SJSA1 (cell line): ENCODE measurements around the gene SPOCK1. TPM values are rescaled to one million over a fixed set of nuclear protein-coding genes. Genes with fewer than 3 reads are reported as not detected.
A peak's percentile ranks its signal among the peaks of the same experiment; 100 is the strongest.

Experiments used
- DNase-seq, 2 experiments: peaks; one replicate each; pipeline ENCODE4 v3.0.0-alpha.2; 2015 to 2020; ENCODE audit warnings: low spot score in 2 of 2, low read depth in 1 of 2
- H3K27ac ChIP-seq: fragments of 250-450 bp; sonication (Bioruptor Pico); 2 replicates; pipeline ENCODE4 v1.5.1; 2020; ENCODE audit warnings: mild to moderate bottlenecking, moderate library complexity
- H3K27me3 ChIP-seq: fragments of 250-450 bp; sonication (Bioruptor Pico); replicated peaks from 2 replicates; pipeline ENCODE4 v1.5.1; 2020; ENCODE audit warnings: mild to moderate bottlenecking, moderate library complexity
- H3K36me3 ChIP-seq: fragments of 250-450 bp; sonication (Bioruptor Pico); 2 replicates; pipeline ENCODE4 v1.5.1; 2020; ENCODE audit warnings: mild to moderate bottlenecking
- H3K4me1 ChIP-seq: fragments of 250-450 bp; sonication (Bioruptor Pico); replicated peaks from 2 replicates; pipeline ENCODE4 v1.6.1; 2021; ENCODE audit warnings: mild to moderate bottlenecking
- H3K4me3 ChIP-seq: fragments of 250-450 bp; sonication (Bioruptor Pico); 2 replicates; pipeline ENCODE4 v1.5.1; 2020; ENCODE audit warnings: mild to moderate bottlenecking
- H3K9me3 ChIP-seq: fragments of 250-450 bp; sonication (Bioruptor Pico); replicated peaks from 2 replicates; pipeline ENCODE4 v1.5.1; 2020; ENCODE audit warnings: mild to moderate bottlenecking
- total RNA-seq: library from RNA; depleted of rRNA; stranded (reverse); fragments of >200 nt; shearing (Covaris generic); gene quantifications from 2 replicates; pipeline ENCODE4 v1.2.3, GENCODE V29; 2014

Gene SPOCK1
- total RNA-seq, 1 experiment from 2014 or later, result 0.95 TPM

GRCh38 chr5:137487600-137487999, 11.5 kb downstream of the SPOCK1 start:
- no peak for DNase-seq

GRCh38 chr5:137486707-137487106, 12.4 kb downstream of the SPOCK1 start:
- peaks cover 2% of the 10 kb centered on the region; the same call in 1 of the 2 replicates for H3K9me3 ChIP-seq
- no peak overlapping the region for H3K27ac ChIP-seq
- no peaks in the 10 kb centered on the region for H3K36me3 ChIP-seq
- no peak for DNase-seq
- H3K4me1 ChIP-seq, result no peaks in the 10 kb centered on the region
- H3K27me3 ChIP-seq, result no peaks in the 10 kb centered on the region
- H3K4me3 ChIP-seq, result no peak overlapping the region

More at GRCh38 chr5:137487600-137487999, 11.5 kb downstream of the SPOCK1 start:
- Histone ChIP-seq H3K4me1 (no peaks in the 10 kb centered on the region), H3K27me3 (no peaks in the 10 kb centered on the region), H3K36me3 (no peaks in the 10 kb centered on the region), H3K4me3 (no peak overlapping the region), H3K27ac (no peak overlapping the region), H3K9me3 (peaks cover 2% of the 10 kb centered on the region; the same call in 1 of the 2 replicates)

GRCh38 chr5:137481596-137481995, 17.5 kb downstream of the SPOCK1 start:
- no peaks in the 10 kb centered on the region; the same call in 1 of the 2 replicates for H3K9me3 ChIP-seq
- no peak overlapping the region for H3K27ac ChIP-seq
- H3K4me1 ChIP-seq, result no peaks in the 10 kb centered on the region
- H3K27me3 ChIP-seq, result no peaks in the 10 kb centered on the region
- no peak for DNase-seq
- no peak overlapping the region for H3K4me3 ChIP-seq
- no peaks in the 10 kb centered on the region for H3K36me3 ChIP-seq

- no peaks in the 10 kb centered on the region for H3K27me3 ChIP-seq
- H3K9me3 ChIP-seq, result no peaks in the 10 kb centered on the region
- no peaks in the 10 kb centered on the region for H3K36me3 ChIP-seq
- no peak overlapping the region for H3K4me3 ChIP-seq
- H3K4me1 ChIP-seq, result no peaks in the 10 kb centered on the region
- DNase-seq, result no peak
- H3K27ac ChIP-seq, result no peak overlapping the region
These were observed 21.1 kb downstream of the SPOCK1 start for GRCh38 chr5:137478043-137478442.

DNA sequence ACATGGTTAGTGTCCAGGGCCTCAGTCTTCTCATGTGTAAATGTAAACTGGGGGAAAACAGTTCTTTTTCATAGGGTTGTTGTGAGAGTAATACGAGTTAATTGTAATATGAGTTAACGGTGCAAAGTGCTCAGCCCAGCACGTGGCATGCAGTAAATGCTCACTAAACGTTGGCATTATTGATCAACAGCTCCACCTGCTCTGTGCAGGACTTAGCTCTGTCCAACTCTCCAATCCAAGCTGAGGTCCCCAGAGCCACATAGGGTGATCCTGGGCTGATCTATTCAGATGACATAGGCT, 28.3 kb downstream of the SPOCK1 start:
- Histone ChIP-seq H3K27ac (no peak overlapping the region), H3K4me1 (peaks cover 16% of the 10 kb centered on the region), H3K36me3 (no peaks in the 10 kb centered on the region), H3K27me3 (no peaks in the 10 kb centered on the region), H3K4me3 (no peak overlapping the region), H3K9me3 (no peaks in the 10 kb centered on the region)
- DNase-seq, result no peak

DNA sequence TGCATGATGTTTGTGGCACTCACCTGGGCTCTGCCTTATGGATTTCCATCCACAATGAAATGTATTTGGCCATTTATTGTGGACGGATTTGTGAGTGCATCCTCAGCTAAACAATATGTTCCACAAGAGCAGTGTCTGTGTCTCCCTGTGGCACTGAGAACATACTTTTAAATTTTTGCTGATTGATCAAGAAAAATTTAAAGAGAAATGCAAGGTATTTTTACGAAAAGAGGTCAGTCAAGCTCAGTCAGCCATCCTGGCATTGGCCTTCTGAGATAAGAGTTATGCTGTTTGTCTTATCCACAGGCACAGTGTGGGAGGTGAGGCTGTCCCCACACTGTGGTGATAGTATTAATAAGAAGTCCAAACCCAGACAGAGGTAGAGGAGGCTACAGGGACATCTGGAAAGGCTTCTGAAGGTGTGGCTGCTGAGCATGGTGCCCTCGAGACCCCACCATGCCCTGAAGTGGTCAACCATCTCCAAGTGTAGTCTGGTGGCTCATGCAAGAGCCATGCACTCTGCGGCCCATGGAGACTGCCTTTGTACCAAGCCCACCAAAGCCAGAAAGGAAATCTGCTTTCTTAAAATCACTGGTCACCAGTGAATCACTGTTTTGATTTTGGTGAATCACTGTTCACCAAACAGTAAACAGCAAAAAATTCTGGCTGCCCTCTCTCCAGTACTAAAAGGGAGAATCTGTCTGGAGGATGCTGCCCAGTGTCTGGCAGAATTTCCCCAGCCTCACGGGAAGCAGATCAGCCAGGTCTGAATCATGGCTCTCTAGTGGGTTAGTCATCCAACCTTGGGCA, 28.8 kb downstream of the SPOCK1 start:
- no peaks in the 10 kb centered on the region for H3K27me3 ChIP-seq
- H3K36me3 ChIP-seq, result no peaks in the 10 kb centered on the region
- no peak overlapping the region for H3K27ac ChIP-seq
- no peaks in the 10 kb centered on the region for H3K9me3 ChIP-seq
- H3K4me3 ChIP-seq, result no peak overlapping the region
- peaks cover 16% of the 10 kb centered on the region for H3K4me1 ChIP-seq
- DNase-seq, result peak; percentile 72 to 79

- H3K4me3 ChIP-seq, result no peak overlapping the region
- no peaks in the 10 kb centered on the region for H3K36me3 ChIP-seq
- DNase-seq, result no peak
- H3K27ac ChIP-seq, result no peak overlapping the region
- peaks cover 16% of the 10 kb centered on the region for H3K4me1 ChIP-seq
- H3K27me3 ChIP-seq, result no peaks in the 10 kb centered on the region
- no peaks in the 10 kb centered on the region for H3K9me3 ChIP-seq
These were observed 32.2 kb downstream of the SPOCK1 start for GRCh38 chr5:137466889-137467288.

DNA sequence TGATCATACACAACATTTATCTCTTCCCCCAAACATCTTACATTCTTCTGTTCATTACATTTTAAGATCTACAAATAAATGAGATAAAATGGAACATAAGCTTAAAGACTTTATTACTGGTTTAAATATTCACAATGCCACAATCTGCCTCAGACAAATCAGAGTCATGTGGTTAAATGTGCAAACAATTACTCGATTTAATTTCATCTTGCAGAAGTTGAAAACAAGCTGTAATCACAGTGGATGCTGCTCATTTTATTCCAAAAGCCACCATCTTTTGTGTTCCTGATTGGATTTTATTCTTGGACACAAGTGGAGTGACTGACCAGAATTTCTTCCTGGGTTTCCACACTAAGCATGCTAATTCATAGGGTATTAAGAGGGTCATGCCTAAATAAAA, 33.2 kb downstream of the SPOCK1 start:
- H3K4me3 ChIP-seq, result no peak overlapping the region
- no peaks in the 10 kb centered on the region for H3K9me3 ChIP-seq
- peaks cover 12% of the 10 kb centered on the region for H3K4me1 ChIP-seq
- DNase-seq, result no peak
- no peaks in the 10 kb centered on the region for H3K27me3 ChIP-seq
- H3K27ac ChIP-seq, result no peak overlapping the region
- no peaks in the 10 kb centered on the region for H3K36me3 ChIP-seq

DNA sequence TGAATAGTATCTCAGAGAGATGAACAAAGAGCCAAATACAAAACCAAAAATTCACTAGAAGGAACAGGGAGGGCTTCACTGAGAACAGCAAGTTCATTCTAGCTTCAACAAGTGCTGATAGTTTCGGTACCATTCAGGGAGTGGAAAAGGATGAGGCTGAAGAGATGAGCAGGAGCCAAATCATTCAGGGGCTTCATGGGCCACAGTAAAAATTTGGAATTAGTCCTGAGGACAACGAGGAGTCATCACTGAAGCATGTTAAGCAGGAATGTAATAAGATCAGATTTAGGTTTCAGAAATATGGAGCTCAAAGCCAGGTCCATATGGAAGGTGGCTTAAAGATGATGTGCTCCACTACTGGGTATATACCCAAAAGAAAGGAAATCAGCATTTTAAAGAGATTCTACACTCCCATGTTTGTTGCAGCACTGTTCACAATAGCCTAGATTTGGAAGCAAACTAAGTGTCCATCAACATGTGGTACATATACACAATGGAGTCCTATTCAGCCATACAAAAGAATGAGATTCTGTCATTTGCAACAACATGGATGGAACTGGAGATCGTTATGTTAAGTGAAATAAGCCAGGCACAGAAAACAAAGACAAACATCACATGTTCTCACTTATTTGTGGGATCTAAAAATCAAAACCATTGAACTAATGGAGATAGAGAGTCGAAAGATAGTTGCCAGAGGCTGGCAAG, 36.2 kb downstream of the SPOCK1 start:
- no peaks in the 10 kb centered on the region for H3K4me1 ChIP-seq
- no peaks in the 10 kb centered on the region for H3K36me3 ChIP-seq
- H3K27ac ChIP-seq, result no peak overlapping the region
- no peaks in the 10 kb centered on the region for H3K9me3 ChIP-seq
- no peak overlapping the region for H3K4me3 ChIP-seq
- DNase-seq, result no peak
- no peaks in the 10 kb centered on the region; the same call in 1 of the 2 replicates for H3K27me3 ChIP-seq

DNA sequence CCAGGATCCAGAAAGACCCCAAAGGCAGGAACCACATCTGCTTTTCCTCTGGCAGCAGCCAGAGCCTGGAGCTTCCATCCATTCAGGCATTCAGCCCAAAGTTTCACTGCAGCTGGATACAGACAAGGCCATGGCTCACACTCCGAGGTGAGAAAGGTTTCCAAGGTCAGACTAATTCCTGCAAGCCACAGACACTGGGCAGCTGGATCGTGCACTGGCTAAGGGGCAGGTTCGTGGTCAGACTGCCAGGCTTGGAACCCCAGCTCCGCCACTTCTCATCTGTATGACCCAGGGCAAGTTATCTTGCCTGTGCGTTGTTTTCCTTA, 36.9 kb downstream of the SPOCK1 start:
- Histone ChIP-seq H3K4me3 (no peak overlapping the region), H3K27ac (no peak overlapping the region), H3K4me1 (no peaks in the 10 kb centered on the region), H3K27me3 (no peaks in the 10 kb centered on the region; the same call in 1 of the 2 replicates), H3K36me3 (no peaks in the 10 kb centered on the region), H3K9me3 (no peaks in the 10 kb centered on the region)
- no peak for DNase-seq

DNA sequence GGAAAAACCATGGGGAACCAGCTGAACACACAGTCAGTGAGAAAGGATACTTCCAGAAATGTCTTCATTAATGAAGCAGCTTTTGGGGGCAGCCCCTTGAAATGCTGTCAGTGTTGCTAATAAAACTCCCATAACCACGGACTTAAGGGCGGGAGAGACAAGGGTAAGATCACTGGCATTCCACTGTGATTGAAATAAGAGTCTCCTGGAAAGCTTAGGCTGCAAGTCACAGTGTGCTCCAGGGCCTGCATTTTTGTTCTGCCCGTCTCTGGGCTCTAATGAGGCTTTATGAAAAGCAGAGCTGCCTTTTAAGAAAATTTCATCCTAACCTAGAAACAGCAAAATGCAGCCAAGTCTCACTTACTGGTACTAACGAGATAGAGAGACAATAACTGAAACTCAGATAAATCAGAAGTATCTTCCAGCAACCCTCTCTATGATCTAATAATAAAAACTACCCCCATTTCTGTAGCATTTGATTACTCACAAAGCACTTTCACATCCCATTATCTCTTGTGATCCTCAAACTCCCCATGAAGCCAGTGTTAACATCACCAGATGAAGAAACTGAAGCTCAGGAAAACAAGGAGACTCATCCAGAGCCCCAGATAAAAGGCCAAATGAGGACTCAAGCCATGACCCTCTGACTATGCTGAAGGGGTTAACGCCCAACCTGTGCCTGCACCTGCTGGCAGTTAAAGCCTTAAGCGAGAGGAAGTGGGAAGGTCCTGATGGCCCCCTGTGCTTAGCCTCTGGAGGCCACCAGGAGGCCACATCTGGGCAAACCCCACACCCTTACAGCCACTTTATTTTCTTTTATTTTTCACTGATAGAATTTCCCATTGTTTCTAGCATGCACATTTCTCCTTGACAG, 37.5 kb downstream of the SPOCK1 start:
- Histone ChIP-seq H3K27ac (no peak overlapping the region), H3K27me3 (no peaks in the 10 kb centered on the region; the same call in 1 of the 2 replicates), H3K36me3 (no peaks in the 10 kb centered on the region), H3K9me3 (no peaks in the 10 kb centered on the region), H3K4me3 (no peak overlapping the region), H3K4me1 (no peaks in the 10 kb centered on the region)
- no peak for DNase-seq

DNA sequence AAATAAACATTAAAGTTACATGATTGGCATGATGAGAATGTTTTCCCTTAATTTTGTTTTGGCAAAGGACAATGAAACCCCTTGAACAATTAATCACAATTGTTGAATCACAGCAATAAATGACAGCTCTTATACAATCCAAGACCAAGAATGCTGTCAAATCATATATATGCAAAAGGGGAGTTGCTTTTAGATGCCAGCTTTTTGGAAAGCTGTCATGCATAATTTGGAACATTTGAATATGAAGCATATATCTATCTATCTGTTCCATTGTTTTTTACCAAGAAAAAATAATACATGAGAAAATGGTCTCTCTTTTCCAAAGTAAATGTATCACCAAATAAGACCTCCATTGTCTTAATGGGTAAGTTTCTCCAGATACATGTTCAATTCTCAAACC, 44.5 kb downstream of the SPOCK1 start:
- no peaks in the 10 kb centered on the region for H3K4me1 ChIP-seq
- DNase-seq, result no peak
- 0 out of 2 replicates have a peak, but pooled peaks cover 2% of the 10 kb centered on the region for H3K9me3 ChIP-seq
- no peak overlapping the region for H3K4me3 ChIP-seq
- no peaks in the 10 kb centered on the region for H3K36me3 ChIP-seq
- H3K27ac ChIP-seq, result no peak overlapping the region
- H3K27me3 ChIP-seq, result no peaks in the 10 kb centered on the region; the same call in 1 of the 2 replicates

DNA sequence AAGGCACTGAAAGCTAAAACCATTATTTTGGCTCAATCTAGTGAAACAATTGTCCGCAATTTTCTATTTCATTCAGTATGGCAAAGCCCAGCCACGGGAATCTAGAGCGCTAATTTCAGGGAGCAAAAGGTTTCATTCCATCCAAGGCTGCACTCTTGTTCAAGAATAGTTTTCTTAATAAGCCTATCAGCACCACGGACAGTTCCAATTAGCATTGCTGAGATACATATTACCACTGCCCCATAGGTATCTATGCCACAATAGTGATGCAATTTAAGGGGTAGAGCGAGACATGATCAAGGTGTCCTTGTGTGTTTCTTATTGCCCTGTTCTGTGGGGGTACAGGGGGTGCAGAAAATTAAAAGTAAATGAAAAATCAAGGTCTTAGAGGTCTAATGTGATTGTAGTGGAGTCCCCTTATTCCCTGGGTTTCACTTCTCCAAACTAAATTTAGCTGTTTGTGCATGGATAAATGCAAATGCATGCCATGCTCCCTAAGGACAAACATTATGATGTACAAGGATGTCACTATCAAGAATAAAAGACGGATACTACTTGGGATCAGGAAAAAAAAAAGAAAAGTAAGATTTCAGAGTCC, 45.5 kb downstream of the SPOCK1 start:
- Histone ChIP-seq H3K4me3 (no peak overlapping the region), H3K9me3 (0 out of 2 replicates have a peak, but pooled peaks cover 2% of the 10 kb centered on the region), H3K4me1 (no peaks in the 10 kb centered on the region), H3K36me3 (no peaks in the 10 kb centered on the region), H3K27ac (no peak overlapping the region), H3K27me3 (no peaks in the 10 kb centered on the region; the same call in 1 of the 2 replicates)
- DNase-seq, result peak in 1 of 2 experiments; percentile 16
